ENCODE measurements around the gene RAB7A.
A peak's percentile ranks its signal among the peaks of the same experiment; 100 is the strongest.

Gene RAB7A

GRCh38 chr3:128726023-128727016 lies at the start of gene RAB7A:
Gene RAB7A, plus strand, starts transcription at chr3:128726183. Its CDS starts 69,185 bp downstream, at chr3:128795368.
- no peak for TF ChIP-seq CTCF (IDR thresholded peaks at IDR 0.05; ENCODE audit: low read depth, low read length)
- H3K4me3 ChIP-seq (ENCODE audit: low read depth, low read length) = peak within 1 kb of the TSS; percentile 95

DNA sequence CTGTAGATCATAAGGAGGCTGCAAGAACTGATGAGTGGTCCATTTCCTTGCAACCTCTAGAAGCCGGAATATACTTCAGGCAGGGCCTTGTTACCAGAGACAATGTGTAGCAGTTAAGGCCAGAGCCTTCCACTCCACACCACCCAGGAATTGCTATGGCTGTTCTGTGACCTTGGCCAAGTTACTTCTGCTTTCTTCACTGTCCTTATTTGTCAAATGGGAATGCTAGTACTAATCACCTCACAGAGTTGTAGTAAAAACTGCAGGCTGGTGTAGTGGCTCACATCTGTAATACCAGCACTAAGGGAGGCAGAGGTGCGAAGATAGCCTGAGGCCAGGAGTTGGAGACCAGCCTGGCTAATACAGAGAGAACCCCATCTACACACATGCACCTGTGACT lies 46.6 kb upstream of the RAB7A start:
- no peak for TF ChIP-seq CTCF (IDR thresholded peaks at IDR 0.05; ENCODE audit: low read depth, low read length)
- H3K4me3 ChIP-seq (ENCODE audit: low read depth, low read length) = no peak overlapping the region

DNA sequence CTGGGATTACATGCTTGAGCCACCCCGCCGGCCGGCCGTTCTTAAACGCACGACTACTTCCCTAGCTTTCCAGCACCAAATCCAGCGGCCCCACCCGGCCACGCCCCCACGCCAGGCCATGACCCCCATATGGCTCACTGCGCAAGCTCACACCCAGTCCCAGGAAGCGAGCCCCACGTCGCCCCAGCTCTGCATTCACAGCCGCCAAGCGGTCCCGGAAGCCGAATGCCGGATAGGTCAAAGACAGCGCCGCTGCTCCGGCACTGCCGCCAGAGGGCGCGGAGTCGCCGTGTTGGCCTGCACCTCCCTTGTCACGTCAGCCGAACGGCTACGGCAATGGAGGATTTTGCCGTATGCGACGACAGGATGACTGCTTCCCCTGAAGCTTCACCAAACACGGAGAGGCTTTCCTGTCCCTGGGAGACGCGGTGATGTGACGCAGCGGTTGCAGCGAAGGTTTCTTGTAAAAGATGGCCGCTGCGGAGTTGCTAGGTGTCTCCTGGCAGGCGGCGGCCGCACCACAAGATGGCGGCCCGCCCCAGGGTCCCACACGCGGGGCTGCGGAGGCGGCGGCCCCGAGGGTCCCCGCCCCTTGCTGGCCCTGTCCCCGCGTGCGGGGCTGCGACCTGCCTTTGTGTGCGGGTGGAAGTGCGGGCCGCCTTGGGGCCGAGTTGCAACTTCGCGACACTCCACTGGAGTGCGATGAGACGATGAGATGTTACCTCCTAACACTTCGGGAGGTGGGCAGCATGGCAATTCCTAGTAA lies 45.2 kb upstream of the RAB7A start:
- TF ChIP-seq CTCF (IDR thresholded peaks at IDR 0.05; ENCODE audit: low read depth, low read length) = peak; percentile 88
- peak overlapping the region; percentile 70 for H3K4me3 ChIP-seq (ENCODE audit: low read depth, low read length)

- no peak for TF ChIP-seq CTCF (IDR thresholded peaks at IDR 0.05; ENCODE audit: low read depth, low read length)
- peak overlapping the region; percentile 70 for H3K4me3 ChIP-seq (ENCODE audit: low read depth, low read length)
Observed at GRCh38 chr3:128681369-128681829, 44.6 kb upstream of the RAB7A start.

- no peak overlapping the region for H3K4me3 ChIP-seq (ENCODE audit: low read depth, low read length)
Observed at GRCh38 chr3:128683957-128684356, 42.0 kb upstream of the RAB7A start.

GRCh38 chr3:128684986-128685726 lies 40.8 kb upstream of the RAB7A start:
- H3K4me3 ChIP-seq (ENCODE audit: low read depth, low read length) = no peak overlapping the region

More at GRCh38 chr3:128683957-128684356, 42.0 kb upstream of the RAB7A start:
- no peak for TF ChIP-seq CTCF (IDR thresholded peaks at IDR 0.05; ENCODE audit: low read depth, low read length)

More at GRCh38 chr3:128684986-128685726, 40.8 kb upstream of the RAB7A start:
- TF ChIP-seq CTCF (IDR thresholded peaks at IDR 0.05; ENCODE audit: low read depth, low read length) = no peak
